Neural cell (in vitro differentiated cells): ENCODE measurements around the gene PACS1.

Experiments
- EZH2 ChIP-seq: fragments of 200-600, 300-800 bp; shearing (Covaris generic), sonication (generic); IDR thresholded peaks from 2 replicates; pipeline ENCODE4 v1.6.1; 2014; ENCODE audit warnings: antibody characterized with exemption, low read length, borderline replicate concordance, mild to moderate bottlenecking; ENCODE audit not compliant: insufficient read depth, poor library complexity, severe bottlenecking
- POLR2AphosphoS5 ChIP-seq: IDR thresholded peaks from 2 replicates; pipeline ENCODE4 v1.6.1; 2012
- RAD21 ChIP-seq: fragments of 450-650 bp; conservative IDR thresholded peaks from 2 replicates; pipeline ENCODE4 v1.6.1; 2014; ENCODE audit warnings: antibody characterized with exemption, mild to moderate bottlenecking, moderate library complexity
- SMC3 ChIP-seq: fragments of 450-650 bp; conservative IDR thresholded peaks from 2 replicates; pipeline ENCODE4 v1.6.1; 2014; ENCODE audit warnings: antibody characterized with exemption, mild to moderate bottlenecking, moderate library complexity; ENCODE audit not compliant: poor library complexity
- TAF1 ChIP-seq: IDR thresholded peaks from 2 replicates; pipeline ENCODE4 v1.6.1; 2012; ENCODE audit warnings: low read depth
- TF ChIP-seq, protein P1 (sequence below): fragments of 450-650 bp; IDR thresholded peaks from 2 replicates; pipeline ENCODE4 v1.5.1; 2014; ENCODE audit warnings: antibody characterized with exemption, mild to moderate bottlenecking, moderate library complexity; ENCODE audit not compliant: poor library complexity, severe bottlenecking

DNA sequence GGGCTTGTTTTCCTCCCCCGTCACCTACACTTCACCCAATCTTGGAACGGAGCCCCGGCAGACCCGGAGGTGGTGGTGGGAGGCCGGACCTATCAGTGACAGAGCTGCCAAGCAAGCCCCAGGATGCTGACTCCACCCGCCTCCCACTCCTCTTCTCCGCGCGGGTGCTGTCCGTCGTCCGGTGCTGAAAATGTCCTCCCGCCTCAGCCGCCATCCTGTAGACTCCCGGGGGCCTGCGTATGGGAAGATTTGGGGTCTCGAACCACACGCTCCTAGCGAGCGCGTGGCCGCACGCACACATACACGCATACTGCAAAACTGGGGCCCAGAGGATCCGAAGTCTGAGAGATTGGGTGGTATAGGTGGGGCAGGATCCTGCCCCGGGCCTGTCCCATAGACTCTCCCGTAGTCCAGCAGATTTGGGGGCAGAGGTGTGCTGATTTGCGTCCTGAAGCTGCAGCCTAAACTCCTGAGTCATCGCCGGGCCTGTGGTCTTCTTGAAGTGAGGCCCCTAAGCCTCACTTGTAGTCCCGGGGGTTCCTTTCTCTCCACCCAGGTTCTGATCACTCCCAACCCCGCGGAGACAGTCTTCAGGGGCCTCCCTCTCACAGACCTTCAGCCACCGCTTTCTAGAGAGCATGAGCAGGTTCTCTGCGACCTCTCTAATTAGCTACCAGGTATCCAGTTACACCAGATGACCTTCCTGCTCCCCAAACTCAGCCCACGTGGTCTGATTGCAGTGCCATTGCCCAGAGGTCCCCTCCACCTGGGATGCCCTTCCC, 219.7 kb downstream of the PACS1 start:
- TF ChIP-seq RAD21 (peak; percentile 9), SMC3 (no peak), EZH2 (no peak), POLR2AphosphoS5 (no peak), TAF1 (no peak)
- TF ChIP-seq, protein P1, sequence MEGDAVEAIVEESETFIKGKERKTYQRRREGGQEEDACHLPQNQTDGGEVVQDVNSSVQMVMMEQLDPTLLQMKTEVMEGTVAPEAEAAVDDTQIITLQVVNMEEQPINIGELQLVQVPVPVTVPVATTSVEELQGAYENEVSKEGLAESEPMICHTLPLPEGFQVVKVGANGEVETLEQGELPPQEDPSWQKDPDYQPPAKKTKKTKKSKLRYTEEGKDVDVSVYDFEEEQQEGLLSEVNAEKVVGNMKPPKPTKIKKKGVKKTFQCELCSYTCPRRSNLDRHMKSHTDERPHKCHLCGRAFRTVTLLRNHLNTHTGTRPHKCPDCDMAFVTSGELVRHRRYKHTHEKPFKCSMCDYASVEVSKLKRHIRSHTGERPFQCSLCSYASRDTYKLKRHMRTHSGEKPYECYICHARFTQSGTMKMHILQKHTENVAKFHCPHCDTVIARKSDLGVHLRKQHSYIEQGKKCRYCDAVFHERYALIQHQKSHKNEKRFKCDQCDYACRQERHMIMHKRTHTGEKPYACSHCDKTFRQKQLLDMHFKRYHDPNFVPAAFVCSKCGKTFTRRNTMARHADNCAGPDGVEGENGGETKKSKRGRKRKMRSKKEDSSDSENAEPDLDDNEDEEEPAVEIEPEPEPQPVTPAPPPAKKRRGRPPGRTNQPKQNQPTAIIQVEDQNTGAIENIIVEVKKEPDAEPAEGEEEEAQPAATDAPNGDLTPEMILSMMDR: no peak
